Fibroblast of skin of right biceps (primary cell): ENCODE measurements around the gene JAZF1.

Experiments used
- DNase-seq: peaks from one replicate; pipeline ENCODE4 v3.0.0-alpha.2; 2013

Gene JAZF1

GRCh38 chr7:27999829-28000228, 180.8 kb downstream of the JAZF1 start:
- no peak for DNase-seq

- DNase-seq = no peak
Observed at GRCh38 chr7:27998382-27998781, 182.2 kb downstream of the JAZF1 start.

GRCh38 chr7:27997188-27997707, 183.3 kb downstream of the JAZF1 start:
- DNase-seq = no peak

GRCh38 chr7:27996141-27996540, 184.5 kb downstream of the JAZF1 start:
- DNase-seq = no peak

GRCh38 chr7:27995228-27995627, 185.4 kb downstream of the JAZF1 start:
- DNase-seq = no peak

GRCh38 chr7:27994639-27995038, 186.0 kb downstream of the JAZF1 start:
- DNase-seq = peak; percentile 76

- no peak for DNase-seq
Observed at GRCh38 chr7:27992755-27993493, 187.7 kb downstream of the JAZF1 start.

- DNase-seq = peak; percentile 23
Observed at GRCh38 chr7:27992097-27992496, 188.5 kb downstream of the JAZF1 start.

- DNase-seq = no peak
Observed at GRCh38 chr7:27991006-27991528, 189.5 kb downstream of the JAZF1 start.

- no peak for DNase-seq
Observed at GRCh38 chr7:27976531-27976930, 204.1 kb downstream of the JAZF1 start.

GRCh38 chr7:27973625-27974024, 207.0 kb downstream of the JAZF1 start:
- no peak for DNase-seq

GRCh38 chr7:27972276-27972675, 208.3 kb downstream of the JAZF1 start:
- DNase-seq = no peak

- DNase-seq = no peak
Observed at GRCh38 chr7:27971171-27971812, 209.3 kb downstream of the JAZF1 start.

- no peak for DNase-seq
Observed at GRCh38 chr7:27970350-27970749, 210.2 kb downstream of the JAZF1 start.

GRCh38 chr7:27969346-27969745, 211.2 kb downstream of the JAZF1 start:
- DNase-seq = no peak

- no peak for DNase-seq
Observed at GRCh38 chr7:27967639-27968038, 213.0 kb downstream of the JAZF1 start.

GRCh38 chr7:27966219-27966780, 214.3 kb downstream of the JAZF1 start:
- no peak for DNase-seq

- peak; percentile 49 for DNase-seq
Observed at GRCh38 chr7:27965650-27966049, 214.9 kb downstream of the JAZF1 start.

GRCh38 chr7:27964820-27965219, 215.8 kb downstream of the JAZF1 start:
- no peak for DNase-seq

- no peak for DNase-seq
Observed at GRCh38 chr7:27963056-27963455, 217.5 kb downstream of the JAZF1 start.

GRCh38 chr7:27962273-27962672, 218.3 kb downstream of the JAZF1 start:
- no peak for DNase-seq

- DNase-seq = peak; percentile 43
Observed at GRCh38 chr7:27961255-27961654, 219.3 kb downstream of the JAZF1 start.

- DNase-seq = no peak
Observed at GRCh38 chr7:27960415-27960814, 220.2 kb downstream of the JAZF1 start.
